GM21717 (cell line): ENCODE measurements around the gene ARRB1.
"Not testable (repeated sequence)": the region's sequence is repeated elsewhere in the genome, so short reads cannot be mapped to it uniquely, and the experiment has no call there.

ENCODE experiments used
- ATAC-seq: cut with Tn5 transposase; IDR thresholded peaks from one replicate; pipeline ENCODE4 v1.9.1; 2021; ENCODE audit warnings: mild to moderate bottlenecking, moderate library complexity; ENCODE audit not compliant: unreplicated experiment

The ARRB1 gene

GRCh38 chr11:75325713-75326438, 25.6 kb downstream of the ARRB1 start:
- ATAC-seq = no peak

GRCh38 chr11:75324740-75325139, 26.7 kb downstream of the ARRB1 start:
- no peak for ATAC-seq

- no peak for ATAC-seq
Measured at GRCh38 chr11:75324189-75324588, 27.3 kb downstream of the ARRB1 start.

- ATAC-seq = no peak
Measured at GRCh38 chr11:75323609-75324008, 27.9 kb downstream of the ARRB1 start.

GRCh38 chr11:75320643-75321042, 30.8 kb downstream of the ARRB1 start:
- ATAC-seq = no peak

GRCh38 chr11:75320046-75320618, 31.3 kb downstream of the ARRB1 start:
- ATAC-seq = no peak

- ATAC-seq = no peak
Measured at GRCh38 chr11:75319035-75319877, 32.2 kb downstream of the ARRB1 start.

- ATAC-seq = no peak
Measured at GRCh38 chr11:75317446-75318122, 33.9 kb downstream of the ARRB1 start.

- ATAC-seq = no peak
Measured at GRCh38 chr11:75315439-75315805, 36.0 kb downstream of the ARRB1 start.

- ATAC-seq = no peak
Measured at GRCh38 chr11:75314771-75315438, 36.6 kb downstream of the ARRB1 start.

- ATAC-seq = no peak
Measured at GRCh38 chr11:75313513-75314272, 37.8 kb downstream of the ARRB1 start.

GRCh38 chr11:75312346-75312745, 39.1 kb downstream of the ARRB1 start:
- ATAC-seq = no peak

- no peak for ATAC-seq
Measured at GRCh38 chr11:75311858-75312288, 39.6 kb downstream of the ARRB1 start.

- no peak for ATAC-seq
Measured at GRCh38 chr11:75308986-75309385, 42.5 kb downstream of the ARRB1 start.

GRCh38 chr11:75308116-75308515, 43.3 kb downstream of the ARRB1 start:
- ATAC-seq = no peak

GRCh38 chr11:75307058-75307457, 44.4 kb downstream of the ARRB1 start:
- no peak for ATAC-seq

GRCh38 chr11:75306529-75306928, 44.9 kb downstream of the ARRB1 start:
- no peak for ATAC-seq

- no peak for ATAC-seq
Measured at GRCh38 chr11:75305993-75306392, 45.5 kb downstream of the ARRB1 start.

GRCh38 chr11:75305452-75305851, 46.0 kb downstream of the ARRB1 start:
- ATAC-seq = no peak

GRCh38 chr11:75304941-75305340, 46.5 kb downstream of the ARRB1 start:
- not testable (repeated sequence) for ATAC-seq
